Tibial nerve (tissue), 4 donors: ENCODE results near the gene GPR50. TPM values are rescaled to one million over a fixed set of nuclear protein-coding genes. Genes with fewer than 3 reads are reported as not detected.

Experiments
- DNase-seq, 2 donors: peaks; one replicate each; pipeline ENCODE4 v3.0.0-alpha.2; 2019; ENCODE audit warnings: low spot score in 2 of 2
- H3K27ac ChIP-seq, 4 donors: fragments of 200-600 bp; sonication (generic) in 3 of 4; one replicate each; pipeline ENCODE4 v1.5.1; 2017 to 2019; ENCODE audit warnings: mild to moderate bottlenecking in 1 of 4
- H3K27me3 ChIP-seq, 2 donors: fragments of 200-600 bp; sonication (generic) in 1 of 2; one replicate each; pipeline versions ENCODE4 v1.5.1 to v1.6.0; 2017 to 2019
- H3K36me3 ChIP-seq, 3 donors: fragments of 200-600 bp; sonication (generic); one replicate each; pipeline ENCODE4 v1.5.1; 2018 to 2019
- H3K4me1 ChIP-seq, 4 donors: fragments of 200-600 bp; sonication (generic) in 3 of 4; one replicate each; pipeline ENCODE4 v1.5.1; 2017 to 2019
- H3K4me3 ChIP-seq, 4 donors: fragments of 200-600 bp; sonication (generic) in 3 of 4; one replicate each; pipeline ENCODE4 v1.5.1; 2017 to 2019; ENCODE audit warnings: mild to moderate bottlenecking in 1 of 4, moderate library complexity in 1 of 4
- H3K9me3 ChIP-seq, 4 donors: fragments of 200-600 bp; sonication (generic) in 3 of 4; one replicate each; pipeline ENCODE4 v1.5.1; 2017 to 2019
- CTCF ChIP-seq, 5 experiments: fragments of 200-600 bp in 3 of 5; fragments of 450-650 bp in 2 of 5; sonication (generic) in 3 of 5; IDR thresholded peaks; one replicate each; pipeline ENCODE4 v1.5.1; 2016 to 2019; ENCODE audit warnings: antibody characterized with exemption in 5 of 5, mild to moderate bottlenecking in 3 of 5, moderate library complexity in 2 of 5
- EP300 ChIP-seq, 2 donors: sonication (generic); formaldehyde crosslinking; IDR thresholded peaks; one replicate each; pipeline ENCODE4 v1.6.1; 2017; ENCODE audit warnings: antibody characterized with exemption in 2 of 2, mild to moderate bottlenecking in 1 of 2
- POLR2A ChIP-seq, 2 donors: fragments of 450-650 bp; IDR thresholded peaks; one replicate each; pipeline ENCODE4 v1.6.1; 2017; ENCODE audit warnings: antibody characterized with exemption in 2 of 2, mild to moderate bottlenecking in 2 of 2, moderate library complexity in 2 of 2
- WGBS, 2 donors: methylation state at CpG; one replicate each; pipeline ENCODE4 v1.1.5; 2018; 5-methylcytosine and 5-hydroxymethylcytosine counted together
- small RNA-seq: library from RNA; depleted of rRNA; stranded (forward); fragments of <200 nt; gene quantifications from one replicate; pipeline ENCODE3, GENCODE V24; 2016
- total RNA-seq, 4 donors: library from RNA; depleted of rRNA; stranded (reverse); fragments of >200 nt; gene quantifications; one replicate each; pipeline ENCODE4 v1.1.0, GENCODE V29; 2016

Gene GPR50
- total RNA-seq, 4 donors from 2014 or later: not detected

- no peaks in the 10 kb centered on the region for H3K4me1 ChIP-seq
- no peaks in the 10 kb centered on the region for H3K27me3 ChIP-seq
- no peaks in the 10 kb centered on the region for H3K9me3 ChIP-seq
- H3K27ac ChIP-seq: no peak overlapping the region
- WGBS, 2 donors: 38% methylated on average over 1 of the region's 1 CpG
- DNase-seq: no peak
- no peaks in the 10 kb centered on the region for H3K36me3 ChIP-seq
- no peak overlapping the region for H3K4me3 ChIP-seq
- TF ChIP-seq CTCF (IDR thresholded peaks at IDR 0.05) (no peak), POLR2A (IDR thresholded peaks at IDR 0.05) (no peak), EP300 (IDR thresholded peaks at IDR 0.05) (no peak)
Measured at GRCh38 chrX:151225843-151226242, 49.5 kb downstream of the GPR50 start.

DNA sequence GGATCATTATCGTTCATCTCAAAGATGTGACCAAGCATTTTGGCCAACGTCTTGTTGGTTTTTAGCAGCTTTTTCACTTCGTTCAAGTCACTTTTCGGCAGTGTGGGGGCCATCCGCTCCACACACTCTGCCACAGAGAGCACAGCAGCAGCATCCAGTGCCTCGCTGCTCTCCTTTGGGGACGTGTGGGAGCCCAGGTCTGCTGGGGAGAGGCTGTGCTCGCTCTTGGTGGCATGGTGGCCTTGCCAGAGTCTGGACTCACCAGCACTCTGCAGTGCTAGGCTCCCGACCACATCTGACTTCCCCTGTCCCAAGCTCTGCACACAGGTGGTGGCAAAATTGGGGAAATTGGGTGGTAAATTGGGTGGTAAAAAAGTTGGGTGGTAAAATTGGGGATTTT, 50.6 kb downstream of the GPR50 start:
- Histone ChIP-seq H3K4me1 (no peaks in the 10 kb centered on the region), H3K27me3 (no peaks in the 10 kb centered on the region), H3K36me3 (no peaks in the 10 kb centered on the region), H3K9me3 (no peaks in the 10 kb centered on the region), H3K4me3 (no peak overlapping the region), H3K27ac (no peak overlapping the region)
- TF ChIP-seq CTCF (IDR thresholded peaks at IDR 0.05) (no peak), EP300 (IDR thresholded peaks at IDR 0.05) (no peak), POLR2A (IDR thresholded peaks at IDR 0.05) (no peak)
- WGBS, 2 donors: 68 to 90% methylated on average over 9 of the region's 9 CpGs
- DNase-seq: no peak

GRCh38 chrX:151227627-151228026, 51.2 kb downstream of the GPR50 start:
- Histone ChIP-seq H3K9me3 (no peaks in the 10 kb centered on the region), H3K36me3 (no peaks in the 10 kb centered on the region), H3K27ac (no peak overlapping the region), H3K27me3 (no peaks in the 10 kb centered on the region), H3K4me1 (no peaks in the 10 kb centered on the region), H3K4me3 (no peak overlapping the region)
- 5 to 21% methylated on average over 19 to 28 of the region's 30 CpGs for WGBS, 2 donors
- DNase-seq: no peak
- TF ChIP-seq EP300 (IDR thresholded peaks at IDR 0.05): no peak
- TF ChIP-seq POLR2A (IDR thresholded peaks at IDR 0.05): no peak
- TF ChIP-seq CTCF (IDR thresholded peaks at IDR 0.05): no peak

GRCh38 chrX:151228935-151229334, 52.6 kb downstream of the GPR50 start:
- H3K9me3 ChIP-seq: no peaks in the 10 kb centered on the region
- H3K27ac ChIP-seq: no peak overlapping the region
- H3K36me3 ChIP-seq: no peaks in the 10 kb centered on the region
- H3K4me3 ChIP-seq: no peak overlapping the region
- H3K27me3 ChIP-seq: no peaks in the 10 kb centered on the region
- H3K4me1 ChIP-seq: no peaks in the 10 kb centered on the region
- no peak for TF ChIP-seq EP300 (IDR thresholded peaks at IDR 0.05)
- no peak for TF ChIP-seq POLR2A (IDR thresholded peaks at IDR 0.05)
- TF ChIP-seq CTCF (IDR thresholded peaks at IDR 0.05): no peak
- DNase-seq: no peak
- WGBS, 2 donors: 81 to 87% methylated on average over 4 of the region's 4 CpGs

Small RNAs within 50 kb of the gene (small RNA-seq; reads per million reads assigned to genes)
- gene MIR4330: not detected

Other genes with a start within 250 kb of the GPR50 start
- 1 to 10 TPM; 2.7 to 8.4 (median 4.9) TPM for gene HMGB3, start 193.2 kb upstream of the GPR50 start, total RNA-seq
- 10 to 100 TPM; 26.6 to 40.2 (median 30.1) TPM for gene VMA21, start 220.6 kb downstream of the GPR50 start, total RNA-seq